Neutrophil (primary cell): ENCODE measurements around the gene PRR5L.

Source experiments
- H3K27ac ChIP-seq: fragments of 200-600 bp; sonication (generic); 2 replicates; pipeline ENCODE4 v1.5.1; 2016; ENCODE audit warnings: mild to moderate bottlenecking, moderate library complexity
- H3K27me3 ChIP-seq: fragments of 200-600 bp; sonication (generic); 2 replicates; pipeline ENCODE4 v1.6.0; 2016; ENCODE audit warnings: mild to moderate bottlenecking
- H3K36me3 ChIP-seq: fragments of 200-600 bp; sonication (generic); 2 replicates; pipeline ENCODE4 v1.5.1; 2017
- H3K4me1 ChIP-seq, 2 experiments: fragments of 200-600 bp in 1 of 2; sonication (generic) in 1 of 2; 1 replicate in 1 of 2; 2 replicates in 1 of 2; pipeline versions ENCODE4 v1.5.1 to v1.6.1; 2013 to 2016; ENCODE audit warnings: low read depth in 1 of 2, low read length in 1 of 2, mild to moderate bottlenecking in 1 of 2, moderate library complexity in 1 of 2; ENCODE audit not compliant: control insufficient read depth in 1 of 2, insufficient read depth in 1 of 2
- H3K4me3 ChIP-seq, 2 experiments: fragments of 200-600 bp in 1 of 2; sonication (generic) in 1 of 2; 1 replicate in 1 of 2; 2 replicates in 1 of 2; pipeline ENCODE4 v1.5.1; 2013 to 2016; ENCODE audit warnings: low read depth in 1 of 2, low read length in 1 of 2, mild to moderate bottlenecking in 1 of 2, moderate library complexity in 1 of 2
- H3K9me3 ChIP-seq: fragments of 200-600 bp; sonication (generic); 2 replicates; pipeline ENCODE4 v1.5.1; 2016
- TF ChIP-seq, protein P1 (sequence below): fragments of 200-600 bp; sonication (generic); IDR thresholded peaks from 2 replicates; pipeline ENCODE4 v1.5.1; 2016; ENCODE audit warnings: antibody characterized with exemption

Gene PRR5L

DNA sequence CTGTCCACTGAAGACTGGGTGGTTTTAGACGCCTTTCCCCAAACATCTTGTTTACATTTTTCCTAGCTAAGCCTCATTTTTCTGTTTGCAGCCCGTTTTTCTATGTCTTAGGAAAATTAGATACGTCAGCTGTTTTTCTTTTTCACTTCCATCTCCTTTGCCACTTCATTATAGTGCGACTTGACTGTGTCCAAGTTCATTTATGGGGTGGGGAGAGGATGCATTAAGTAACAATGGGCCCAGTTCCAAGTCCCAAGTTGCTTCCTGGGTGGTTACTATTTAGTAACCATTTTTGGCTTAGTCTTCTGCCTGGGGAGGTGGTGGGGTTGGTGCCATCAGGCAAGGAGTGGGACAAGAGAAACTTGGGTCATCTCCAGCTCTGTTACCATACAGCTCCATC lies 131.0 kb downstream of the PRR5L start:
- Histone ChIP-seq H3K9me3 (no peaks in the 10 kb centered on the region), H3K27ac (peak overlapping the region; percentile 55), H3K36me3 (no peaks in the 10 kb centered on the region), H3K4me3 (no peak overlapping the region), H3K4me1 (peaks cover 13 to 26% of the 10 kb centered on the region in 2 experiments), H3K27me3 (no peaks in the 10 kb centered on the region)
- TF ChIP-seq, protein P1, sequence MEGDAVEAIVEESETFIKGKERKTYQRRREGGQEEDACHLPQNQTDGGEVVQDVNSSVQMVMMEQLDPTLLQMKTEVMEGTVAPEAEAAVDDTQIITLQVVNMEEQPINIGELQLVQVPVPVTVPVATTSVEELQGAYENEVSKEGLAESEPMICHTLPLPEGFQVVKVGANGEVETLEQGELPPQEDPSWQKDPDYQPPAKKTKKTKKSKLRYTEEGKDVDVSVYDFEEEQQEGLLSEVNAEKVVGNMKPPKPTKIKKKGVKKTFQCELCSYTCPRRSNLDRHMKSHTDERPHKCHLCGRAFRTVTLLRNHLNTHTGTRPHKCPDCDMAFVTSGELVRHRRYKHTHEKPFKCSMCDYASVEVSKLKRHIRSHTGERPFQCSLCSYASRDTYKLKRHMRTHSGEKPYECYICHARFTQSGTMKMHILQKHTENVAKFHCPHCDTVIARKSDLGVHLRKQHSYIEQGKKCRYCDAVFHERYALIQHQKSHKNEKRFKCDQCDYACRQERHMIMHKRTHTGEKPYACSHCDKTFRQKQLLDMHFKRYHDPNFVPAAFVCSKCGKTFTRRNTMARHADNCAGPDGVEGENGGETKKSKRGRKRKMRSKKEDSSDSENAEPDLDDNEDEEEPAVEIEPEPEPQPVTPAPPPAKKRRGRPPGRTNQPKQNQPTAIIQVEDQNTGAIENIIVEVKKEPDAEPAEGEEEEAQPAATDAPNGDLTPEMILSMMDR, result no peak

DNA sequence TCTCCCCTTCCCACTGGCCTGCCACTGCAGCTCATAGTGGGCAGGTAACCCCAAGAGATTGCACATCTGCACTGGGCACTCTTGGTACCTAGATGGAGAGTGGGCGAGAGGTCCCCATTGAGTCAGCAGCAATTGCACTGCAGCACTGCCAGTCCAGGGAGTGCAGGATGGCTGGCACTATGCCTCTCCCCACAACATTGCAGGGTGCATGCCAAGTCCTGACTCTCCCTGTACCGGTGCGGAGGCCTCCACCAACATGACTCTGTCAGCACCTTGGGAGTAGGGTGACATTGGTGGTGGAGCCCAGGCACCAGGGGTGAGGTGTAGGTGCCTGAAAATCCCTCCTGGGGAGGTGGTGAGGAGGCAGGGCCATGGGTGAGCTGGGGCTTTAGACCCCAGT lies 131.8 kb downstream of the PRR5L start:
- Histone ChIP-seq H3K4me1 (peaks cover 13 to 26% of the 10 kb centered on the region in 2 experiments), H3K27me3 (no peaks in the 10 kb centered on the region), H3K4me3 (no peak overlapping the region), H3K27ac (no peak overlapping the region), H3K36me3 (no peaks in the 10 kb centered on the region), H3K9me3 (no peaks in the 10 kb centered on the region)
- TF ChIP-seq, protein P1, result no peak

DNA sequence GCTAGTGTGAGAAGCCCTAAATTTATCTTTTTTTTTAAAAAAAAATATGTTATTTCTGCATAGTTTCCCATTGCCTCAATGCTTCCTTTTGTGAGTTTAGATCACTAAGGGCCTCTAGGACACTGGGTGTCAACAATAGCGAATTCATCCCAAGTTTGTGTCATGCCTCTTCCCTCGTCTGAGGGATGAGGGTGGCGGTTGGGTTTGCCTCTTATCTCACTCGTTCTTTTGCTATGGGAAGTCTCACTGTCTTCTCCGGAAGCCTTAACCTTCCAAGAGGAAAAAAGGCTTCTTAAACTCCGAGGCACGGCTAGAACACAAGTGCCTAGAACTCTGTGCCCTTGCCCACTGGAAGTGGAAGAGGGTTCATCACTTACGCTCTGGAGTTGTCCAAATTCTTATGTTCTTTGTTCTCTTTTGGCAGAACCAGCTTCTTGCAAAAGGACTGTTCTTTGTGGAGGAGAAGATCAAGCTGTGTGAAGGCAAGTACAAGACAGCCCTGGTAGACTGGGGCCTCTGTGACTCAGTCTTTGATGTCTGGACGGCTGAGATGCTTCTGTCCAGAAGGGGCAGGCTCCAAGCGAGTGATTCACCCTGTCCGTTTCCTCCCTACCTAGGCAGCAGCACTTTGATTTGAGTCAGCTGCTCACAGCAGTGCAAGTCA lies 135.5 kb downstream of the PRR5L start:
- Histone ChIP-seq H3K4me3 (no peak overlapping the region), H3K27ac (no peak overlapping the region), H3K9me3 (no peaks in the 10 kb centered on the region), H3K27me3 (no peaks in the 10 kb centered on the region), H3K4me1 (peaks cover 9 to 14% of the 10 kb centered on the region in 2 experiments), H3K36me3 (no peaks in the 10 kb centered on the region)
- TF ChIP-seq, protein P1, result no peak

DNA sequence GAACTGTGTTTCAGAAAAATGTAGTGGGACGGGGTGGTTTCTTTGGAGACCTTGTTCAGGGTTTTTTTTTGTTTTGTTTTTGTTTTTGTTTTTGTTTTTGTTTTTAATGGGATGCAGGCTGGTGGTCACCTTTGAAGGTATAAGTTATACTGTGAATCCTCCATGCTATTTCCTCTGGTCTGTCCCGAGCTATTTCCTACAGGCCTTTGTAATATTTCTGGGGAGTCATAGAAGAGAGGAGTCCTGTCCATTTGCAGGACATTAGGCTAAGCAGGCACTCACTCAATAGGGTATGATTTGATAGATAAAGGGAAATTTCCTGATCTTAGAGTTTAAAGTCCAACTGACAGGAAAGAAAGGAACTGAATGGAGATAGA lies 136.0 kb downstream of the PRR5L start:
- Histone ChIP-seq H3K4me3 (no peak overlapping the region), H3K9me3 (no peaks in the 10 kb centered on the region), H3K36me3 (no peaks in the 10 kb centered on the region), H3K27me3 (no peaks in the 10 kb centered on the region), H3K4me1 (peaks cover 4 to 9% of the 10 kb centered on the region in 2 experiments), H3K27ac (no peak overlapping the region)
- TF ChIP-seq, protein P1, result no peak

DNA sequence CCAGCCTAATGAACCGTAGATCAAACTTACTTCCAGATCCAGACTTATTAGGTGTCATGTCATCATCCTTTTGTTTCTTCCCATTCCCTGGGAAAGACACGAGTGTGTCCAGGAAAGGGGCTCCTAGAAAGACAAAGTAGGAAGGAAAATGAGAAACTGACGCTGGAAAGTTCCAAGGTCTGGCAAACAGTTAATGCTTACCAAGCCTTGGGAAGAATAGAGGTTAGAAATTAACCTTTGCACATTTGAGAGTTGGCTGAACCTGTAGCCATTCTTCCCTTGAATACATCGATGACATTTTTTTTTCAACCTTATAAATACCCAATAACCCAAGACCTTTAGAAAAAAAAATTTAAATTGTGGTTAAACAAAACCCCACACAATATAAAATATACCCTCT lies 136.7 kb downstream of the PRR5L start:
- Histone ChIP-seq H3K27me3 (no peaks in the 10 kb centered on the region), H3K27ac (no peak overlapping the region), H3K4me1 (peaks cover 0 to 3% of the 10 kb centered on the region in 2 experiments), H3K36me3 (no peaks in the 10 kb centered on the region), H3K4me3 (no peak overlapping the region), H3K9me3 (no peaks in the 10 kb centered on the region)
- TF ChIP-seq, protein P1, result no peak
